Measurements from ENCODE around the gene MAPK8.
"Not testable (repeated sequence)": the region's sequence is repeated elsewhere in the genome, so short reads cannot be mapped to it uniquely, and the experiment has no call there.

The MAPK8 gene

DNA sequence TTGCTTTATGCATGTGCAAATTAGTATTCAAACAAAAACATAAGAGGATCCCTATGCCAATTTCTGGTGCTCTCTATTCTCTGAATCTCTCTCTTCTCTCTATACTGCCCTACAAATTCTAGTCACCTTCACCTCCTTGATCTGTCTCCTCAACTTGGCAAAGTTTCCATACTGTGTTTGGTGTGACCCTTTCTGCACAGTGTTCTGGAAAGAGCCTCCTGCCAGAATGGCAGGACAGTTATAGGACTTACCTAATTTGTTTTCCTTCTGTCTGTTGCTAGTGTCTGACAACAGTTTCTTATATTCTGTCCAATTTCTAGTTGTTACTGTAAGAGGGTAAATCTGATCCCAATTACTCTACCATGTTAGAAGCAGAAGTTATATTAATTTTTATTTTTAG, 34.3 kb downstream of the MAPK8 start:
- no peak overlapping the region for H3K9ac ChIP-seq (ENCODE audit: low read length)
- H3K23ac ChIP-seq (ENCODE audit: low read length) = no peak overlapping the region
- no peak overlapping the region for H3K27ac ChIP-seq (ENCODE audit: low read depth, low read length)
- H3K4ac ChIP-seq (ENCODE audit: low read depth, low read length) = no peak overlapping the region
- H3K27me3 ChIP-seq (ENCODE audit: insufficient read depth, low read length) = no peaks in the 10 kb centered on the region
- H2BK5ac ChIP-seq (ENCODE audit: low read depth, low read length, poor library complexity) = no peak overlapping the region
- H4K12ac ChIP-seq (ENCODE audit: low read depth, low read length) = no peak overlapping the region
- H3K9me3 ChIP-seq (ENCODE audit: insufficient read depth, low read depth, low read length) = no peaks in the 10 kb centered on the region
- DNase-seq = no peak
- no peak overlapping the region for H3K4me3 ChIP-seq (ENCODE audit: low read depth, low read length)
- H3K4me1 ChIP-seq (ENCODE audit: control insufficient read depth in 1 of 2, insufficient read depth in 2 of 2, low read length in 2 of 2) = no peaks in the 10 kb centered on the region
- H3K4me2 ChIP-seq (ENCODE audit: low read length) = no peak overlapping the region
- H4K8ac ChIP-seq (ENCODE audit: low read depth, low read length) = no peak overlapping the region
- no peak overlapping the region for H3K18ac ChIP-seq (ENCODE audit: low read length)
- no peaks in the 10 kb centered on the region for H3K79me2 ChIP-seq (ENCODE audit: control insufficient read depth, insufficient read depth, low read length, poor library complexity)
- no peak overlapping the region for H2AFZ ChIP-seq (ENCODE audit: insufficient read depth, low read length, poor library complexity)
- no peak overlapping the region for H2BK120ac ChIP-seq (ENCODE audit: insufficient read depth, low read length, poor library complexity)
- H3K36me3 ChIP-seq (ENCODE audit: control insufficient read depth in 1 of 2, insufficient read depth in 2 of 2, low read length in 2 of 2) = no peaks in the 10 kb centered on the region
- H3K79me1 ChIP-seq (ENCODE audit: low read length) = no peaks in the 10 kb centered on the region
- H4K91ac ChIP-seq (ENCODE audit: low read depth, low read length) = no peak overlapping the region
- H3K14ac ChIP-seq (ENCODE audit: low read length) = no peak overlapping the region
- H2AK5ac ChIP-seq (ENCODE audit: low read length) = no peak overlapping the region
- H2BK12ac ChIP-seq (ENCODE audit: low read length) = no peak overlapping the region

DNA sequence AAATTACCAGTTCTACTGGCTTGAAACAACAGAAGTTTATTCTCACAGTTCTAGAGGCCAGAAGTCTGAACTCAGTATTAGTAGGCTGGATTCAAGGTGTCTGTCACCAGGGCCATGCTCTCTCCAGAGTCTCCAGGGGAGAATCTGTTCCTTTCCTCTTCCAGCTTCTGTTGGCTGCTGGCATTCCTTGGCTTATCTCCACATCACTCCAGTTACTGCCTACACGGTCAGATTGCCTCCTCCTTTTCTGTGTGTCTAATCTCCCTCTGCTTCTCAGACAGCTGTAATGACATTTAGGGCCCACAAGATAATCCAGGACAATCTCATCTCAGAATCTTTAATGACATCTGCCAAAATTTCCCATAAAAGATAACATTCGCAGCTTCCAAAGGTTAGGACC, 36.6 kb downstream of the MAPK8 start:
- H2BK12ac ChIP-seq (ENCODE audit: low read length) = no peak overlapping the region
- no peak overlapping the region for H4K91ac ChIP-seq (ENCODE audit: low read depth, low read length)
- H2AFZ ChIP-seq (ENCODE audit: insufficient read depth, low read length, poor library complexity) = no peak overlapping the region
- DNase-seq = no peak
- no peaks in the 10 kb centered on the region for H3K27me3 ChIP-seq (ENCODE audit: insufficient read depth, low read length)
- H3K79me1 ChIP-seq (ENCODE audit: low read length) = no peaks in the 10 kb centered on the region
- H3K18ac ChIP-seq (ENCODE audit: low read length) = no peak overlapping the region
- H4K8ac ChIP-seq (ENCODE audit: low read depth, low read length) = no peak overlapping the region
- no peaks in the 10 kb centered on the region for H3K4me1 ChIP-seq (ENCODE audit: control insufficient read depth in 1 of 2, insufficient read depth in 2 of 2, low read length in 2 of 2)
- H3K4me3 ChIP-seq (ENCODE audit: low read depth, low read length) = no peak overlapping the region
- H2BK120ac ChIP-seq (ENCODE audit: insufficient read depth, low read length, poor library complexity) = no peak overlapping the region
- no peak overlapping the region for H3K23ac ChIP-seq (ENCODE audit: low read length)
- no peak overlapping the region for H2BK5ac ChIP-seq (ENCODE audit: low read depth, low read length, poor library complexity)
- no peaks in the 10 kb centered on the region for H3K9me3 ChIP-seq (ENCODE audit: insufficient read depth, low read depth, low read length)
- no peaks in the 10 kb centered on the region for H3K79me2 ChIP-seq (ENCODE audit: control insufficient read depth, insufficient read depth, low read length, poor library complexity)
- H4K12ac ChIP-seq (ENCODE audit: low read depth, low read length) = no peak overlapping the region
- no CpG with 5 or more reads among the region's 2 CpGs for WGBS (ENCODE audit: extremely low coverage, insufficient coverage, insufficient read length)
- H3K27ac ChIP-seq (ENCODE audit: low read depth, low read length) = no peak overlapping the region
- H2AK5ac ChIP-seq (ENCODE audit: low read length) = no peak overlapping the region
- no peaks in the 10 kb centered on the region for H3K36me3 ChIP-seq (ENCODE audit: control insufficient read depth in 1 of 2, insufficient read depth in 2 of 2, low read length in 2 of 2)
- no peak overlapping the region for H3K4ac ChIP-seq (ENCODE audit: low read depth, low read length)
- no peak overlapping the region for H3K4me2 ChIP-seq (ENCODE audit: low read length)
- no peak overlapping the region for H3K14ac ChIP-seq (ENCODE audit: low read length)
- H3K9ac ChIP-seq (ENCODE audit: low read length) = no peak overlapping the region

DNA sequence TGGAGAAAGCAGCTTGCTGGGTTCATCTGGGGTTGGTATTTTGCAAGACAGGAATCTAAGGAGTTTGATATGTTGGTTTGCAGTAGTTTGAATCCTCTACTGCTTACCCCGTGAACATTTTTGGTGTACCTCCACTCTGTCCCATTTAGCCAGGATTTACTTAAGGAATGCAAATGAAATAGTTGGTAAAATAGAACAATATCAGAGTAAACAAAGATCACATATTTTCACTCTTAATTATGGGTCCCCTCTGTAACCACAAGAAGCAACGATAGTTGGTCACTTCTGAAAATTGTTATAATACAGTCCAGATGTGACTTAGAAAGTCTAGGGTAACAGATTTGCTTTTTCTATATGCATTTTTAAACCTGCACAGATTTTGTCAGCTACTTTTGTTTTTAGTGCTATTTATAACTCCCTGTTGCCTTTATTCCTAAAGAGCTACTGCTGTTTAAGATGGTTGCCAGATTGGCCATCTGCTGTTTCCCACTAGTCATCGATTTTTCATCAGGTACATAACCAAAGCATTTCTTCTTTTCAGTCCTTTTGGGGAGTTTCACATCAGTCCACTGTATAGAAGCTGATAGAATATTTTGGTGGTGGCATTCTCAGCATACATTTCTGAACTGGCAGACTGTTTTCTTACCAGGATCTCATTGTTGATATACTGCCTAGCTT, 37.6 kb downstream of the MAPK8 start:
- no peak overlapping the region for H3K27ac ChIP-seq (ENCODE audit: low read depth, low read length)
- H3K4me2 ChIP-seq (ENCODE audit: low read length) = no peak overlapping the region
- no peak for DNase-seq
- no peak overlapping the region for H3K9ac ChIP-seq (ENCODE audit: low read length)
- no peak overlapping the region for H3K14ac ChIP-seq (ENCODE audit: low read length)
- H3K36me3 ChIP-seq (ENCODE audit: control insufficient read depth in 1 of 2, insufficient read depth in 2 of 2, low read length in 2 of 2) = no peaks in the 10 kb centered on the region
- H4K91ac ChIP-seq (ENCODE audit: low read depth, low read length) = no peak overlapping the region
- H2BK120ac ChIP-seq (ENCODE audit: insufficient read depth, low read length, poor library complexity) = no peak overlapping the region
- no peaks in the 10 kb centered on the region for H3K27me3 ChIP-seq (ENCODE audit: insufficient read depth, low read length)
- H3K4me3 ChIP-seq (ENCODE audit: low read depth, low read length) = no peak overlapping the region
- H3K79me1 ChIP-seq (ENCODE audit: low read length) = no peaks in the 10 kb centered on the region
- no peak overlapping the region for H2BK5ac ChIP-seq (ENCODE audit: low read depth, low read length, poor library complexity)
- H3K9me3 ChIP-seq (ENCODE audit: insufficient read depth, low read depth, low read length) = no peaks in the 10 kb centered on the region
- H2BK12ac ChIP-seq (ENCODE audit: low read length) = no peak overlapping the region
- WGBS (ENCODE audit: extremely low coverage, insufficient coverage, insufficient read length) = no CpG with 5 or more reads among the region's 3 CpGs
- no peak overlapping the region for H2AK5ac ChIP-seq (ENCODE audit: low read length)
- no peaks in the 10 kb centered on the region for H3K79me2 ChIP-seq (ENCODE audit: control insufficient read depth, insufficient read depth, low read length, poor library complexity)
- H4K12ac ChIP-seq (ENCODE audit: low read depth, low read length) = no peak overlapping the region
- H3K4me1 ChIP-seq (ENCODE audit: control insufficient read depth in 1 of 2, insufficient read depth in 2 of 2, low read length in 2 of 2) = no peaks in the 10 kb centered on the region
- H2AFZ ChIP-seq (ENCODE audit: insufficient read depth, low read length, poor library complexity) = no peak overlapping the region
- H3K23ac ChIP-seq (ENCODE audit: low read length) = no peak overlapping the region
- H4K8ac ChIP-seq (ENCODE audit: low read depth, low read length) = no peak overlapping the region
- no peak overlapping the region for H3K4ac ChIP-seq (ENCODE audit: low read depth, low read length)
- H3K18ac ChIP-seq (ENCODE audit: low read length) = no peak overlapping the region

DNA sequence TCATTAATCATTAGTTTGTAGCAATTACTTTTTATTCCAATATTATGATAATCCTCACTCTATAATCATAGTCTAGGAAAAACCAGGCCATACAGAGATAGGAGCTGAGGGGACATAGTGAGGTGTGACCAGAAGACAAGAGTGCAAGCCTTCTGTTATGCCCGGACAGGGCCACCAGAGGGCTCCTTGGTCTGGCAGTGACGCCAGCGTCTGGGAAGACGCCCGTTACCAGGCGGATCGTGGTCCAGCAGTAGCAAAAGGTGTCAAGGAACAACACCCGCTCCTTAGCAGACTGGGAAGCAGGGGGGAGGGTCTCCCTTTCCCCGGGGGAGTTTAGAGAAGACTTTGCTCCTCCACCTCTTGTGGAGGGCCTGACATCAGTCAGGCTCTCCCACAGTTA, 39.8 kb downstream of the MAPK8 start:
- no CpG with 5 or more reads among the region's 9 CpGs for WGBS (ENCODE audit: extremely low coverage, insufficient coverage, insufficient read length)
- not testable (repeated sequence) for H3K23ac ChIP-seq (ENCODE audit: low read length); H3K4me1 ChIP-seq (ENCODE audit: control insufficient read depth in 1 of 2, insufficient read depth in 2 of 2, low read length in 2 of 2); H3K18ac ChIP-seq (ENCODE audit: low read length); H2BK12ac ChIP-seq (ENCODE audit: low read length); H3K27me3 ChIP-seq (ENCODE audit: insufficient read depth, low read length); H4K8ac ChIP-seq (ENCODE audit: low read depth, low read length); H3K79me2 ChIP-seq (ENCODE audit: control insufficient read depth, insufficient read depth, low read length, poor library complexity); H3K27ac ChIP-seq (ENCODE audit: low read depth, low read length); H4K91ac ChIP-seq (ENCODE audit: low read depth, low read length); H3K4ac ChIP-seq (ENCODE audit: low read depth, low read length); H2BK5ac ChIP-seq (ENCODE audit: low read depth, low read length, poor library complexity); H2AFZ ChIP-seq (ENCODE audit: insufficient read depth, low read length, poor library complexity); H3K36me3 ChIP-seq (ENCODE audit: control insufficient read depth in 1 of 2, insufficient read depth in 2 of 2, low read length in 2 of 2); H3K9me3 ChIP-seq (ENCODE audit: insufficient read depth, low read depth, low read length); H3K4me2 ChIP-seq (ENCODE audit: low read length); H3K4me3 ChIP-seq (ENCODE audit: low read depth, low read length); H4K12ac ChIP-seq (ENCODE audit: low read depth, low read length); H3K9ac ChIP-seq (ENCODE audit: low read length); H3K79me1 ChIP-seq (ENCODE audit: low read length); H2BK120ac ChIP-seq (ENCODE audit: insufficient read depth, low read length, poor library complexity); H2AK5ac ChIP-seq (ENCODE audit: low read length); H3K14ac ChIP-seq (ENCODE audit: low read length)
- DNase-seq = peak in 1 of 2 donors; percentile 34
